Epidermal melanocyte (primary cell): Measurements from ENCODE around the gene MAP3K21.

Experiments
- DNase-seq: peaks from one replicate; pipeline ENCODE4 v3.0.0; 2011; ENCODE audit warnings: low spot score; ENCODE audit not compliant: insufficient read length

The MAP3K21 gene

DNA sequence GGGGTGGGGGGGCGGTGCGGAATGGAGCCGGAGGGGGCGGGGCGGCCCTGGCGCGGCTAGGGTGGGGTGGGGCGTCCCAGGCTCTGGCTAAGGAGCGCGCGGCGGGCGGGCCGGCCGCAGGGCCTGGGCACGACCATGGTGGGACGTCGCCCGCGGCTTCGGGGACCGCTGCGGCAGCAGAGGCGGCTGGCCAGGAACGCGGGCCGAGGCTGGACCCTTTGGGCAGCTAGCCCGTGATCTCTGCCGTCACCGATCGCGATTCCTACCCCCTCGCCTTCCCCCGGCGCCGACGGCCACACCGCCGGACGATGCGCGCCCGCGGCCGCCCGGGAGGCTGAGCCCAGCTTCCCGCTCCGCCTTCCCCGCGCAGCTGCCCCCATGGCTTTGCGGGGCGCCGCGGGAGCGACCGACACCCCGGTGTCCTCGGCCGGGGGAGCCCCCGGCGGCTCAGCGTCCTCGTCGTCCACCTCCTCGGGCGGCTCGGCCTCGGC lies at the start of gene MAP3K21:
Gene MAP3K21 (plus strand): TSS at position 74 of the 491 bp plus-strand sequence. CDS start 305 bp downstream, at position 379.
- DNase-seq = no peak

DNA sequence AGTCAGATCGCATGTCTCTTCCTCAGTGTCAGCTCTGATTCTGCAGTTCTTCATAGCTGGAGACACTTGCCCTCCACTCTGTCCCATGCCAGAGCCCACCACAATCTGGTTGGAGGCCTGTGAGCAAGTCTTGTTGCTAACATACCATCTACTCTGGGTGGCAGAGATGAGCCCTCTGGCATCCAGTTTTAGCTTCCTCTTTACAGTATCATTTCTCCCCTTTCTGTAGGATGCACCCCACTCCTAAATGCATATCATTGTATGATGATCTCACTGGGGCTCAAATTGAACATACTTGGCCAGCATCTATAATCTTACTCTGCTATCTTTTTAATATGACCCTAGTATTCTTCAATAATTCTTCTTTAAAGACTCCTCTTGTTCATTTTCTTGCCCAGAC lies 48.9 kb upstream of the MAP3K21 start:
- DNase-seq = no peak

DNA sequence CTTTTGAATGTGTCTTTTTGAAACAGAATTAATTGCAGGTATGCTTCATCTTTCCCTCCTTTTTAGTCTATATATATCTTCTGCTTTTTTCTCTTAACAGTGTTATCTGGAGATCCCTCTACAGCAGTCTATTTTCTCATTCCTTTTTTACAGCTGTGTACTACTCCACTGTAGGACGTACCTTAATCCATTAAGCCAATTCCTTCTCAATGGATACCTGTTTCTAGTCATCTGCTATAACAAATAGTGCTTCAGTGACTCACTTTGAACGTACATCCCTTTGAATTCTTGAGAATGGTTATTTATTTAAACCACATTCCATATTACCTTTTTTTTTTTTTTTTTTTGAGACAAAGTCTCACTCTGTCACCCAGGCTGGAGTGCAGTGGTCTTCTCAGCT lies 47.6 kb upstream of the MAP3K21 start:
- DNase-seq = no peak

DNA sequence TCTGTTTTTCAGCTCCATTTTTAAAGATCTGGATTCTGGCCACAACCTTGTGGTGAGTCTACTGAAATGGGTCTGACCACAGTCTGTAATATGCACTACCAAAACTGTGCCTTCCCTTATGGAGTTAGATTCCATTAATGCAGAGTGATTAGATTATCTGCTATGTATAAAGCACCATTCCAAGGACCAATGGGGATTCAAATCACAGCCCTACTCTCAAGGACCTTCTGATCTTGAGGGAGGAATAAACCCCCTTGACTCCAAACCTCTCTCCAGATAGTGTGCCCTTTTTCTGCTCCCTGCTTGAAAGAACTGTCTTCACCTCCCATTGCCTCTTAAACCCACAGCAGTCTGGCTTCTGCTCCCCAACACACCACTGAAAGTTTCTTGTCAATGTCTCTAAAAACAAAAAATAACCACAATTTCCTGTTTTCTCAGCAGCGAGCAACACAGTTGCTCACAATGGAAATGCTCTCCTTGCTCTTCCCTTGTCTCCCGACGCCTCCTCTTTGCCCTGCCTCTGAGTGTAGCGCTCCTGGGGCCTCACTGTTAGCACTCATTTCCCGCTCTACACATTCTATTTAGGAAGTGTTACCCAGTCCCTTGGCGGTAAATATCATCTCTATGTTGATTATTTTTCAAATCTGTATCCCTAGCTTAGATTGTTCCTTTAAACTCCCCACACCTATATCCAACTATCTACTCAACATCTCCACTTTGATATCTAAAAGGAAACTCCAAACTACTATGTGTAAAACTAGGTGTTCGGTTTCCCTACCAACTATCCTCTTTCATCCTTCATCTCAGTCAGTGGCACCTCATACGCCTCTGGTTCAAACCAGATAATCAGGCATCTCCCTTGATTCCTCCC lies 45.6 kb upstream of the MAP3K21 start:
- DNase-seq = no peak

DNA sequence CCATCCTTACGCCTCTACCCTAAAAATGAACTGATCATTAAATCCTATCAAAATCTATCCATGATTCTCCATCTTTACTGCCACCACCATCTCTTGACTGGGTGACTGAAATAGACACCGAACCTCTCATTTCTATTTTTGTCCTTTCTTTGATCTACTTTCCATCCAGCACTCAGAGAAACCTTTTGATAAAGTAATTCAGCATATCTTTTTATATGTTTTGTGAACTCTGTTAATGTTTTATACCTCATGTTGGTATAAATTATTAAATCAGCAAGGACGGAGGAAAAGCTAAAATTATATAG lies 45.0 kb upstream of the MAP3K21 start:
- no peak for DNase-seq

DNA sequence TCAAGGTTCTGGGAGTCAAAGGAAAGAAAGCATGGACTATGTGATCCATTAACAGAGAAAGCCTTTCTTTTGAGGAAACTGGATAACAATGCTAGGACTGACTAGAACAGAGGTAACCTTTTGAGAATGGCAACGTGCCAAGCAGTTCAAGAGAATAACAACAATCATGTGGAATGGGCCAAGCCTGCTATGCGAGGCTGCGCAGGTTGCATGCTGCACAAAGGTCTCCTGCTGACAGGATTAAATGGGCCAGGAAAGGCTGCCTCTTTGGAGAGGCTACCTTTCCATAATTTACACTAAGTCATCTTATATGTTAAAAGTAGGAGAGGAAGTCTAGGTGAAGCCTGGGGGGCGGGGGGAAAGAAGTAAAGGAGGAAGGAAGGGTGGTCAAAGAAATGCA lies 37.8 kb upstream of the MAP3K21 start:
- no peak for DNase-seq

DNA sequence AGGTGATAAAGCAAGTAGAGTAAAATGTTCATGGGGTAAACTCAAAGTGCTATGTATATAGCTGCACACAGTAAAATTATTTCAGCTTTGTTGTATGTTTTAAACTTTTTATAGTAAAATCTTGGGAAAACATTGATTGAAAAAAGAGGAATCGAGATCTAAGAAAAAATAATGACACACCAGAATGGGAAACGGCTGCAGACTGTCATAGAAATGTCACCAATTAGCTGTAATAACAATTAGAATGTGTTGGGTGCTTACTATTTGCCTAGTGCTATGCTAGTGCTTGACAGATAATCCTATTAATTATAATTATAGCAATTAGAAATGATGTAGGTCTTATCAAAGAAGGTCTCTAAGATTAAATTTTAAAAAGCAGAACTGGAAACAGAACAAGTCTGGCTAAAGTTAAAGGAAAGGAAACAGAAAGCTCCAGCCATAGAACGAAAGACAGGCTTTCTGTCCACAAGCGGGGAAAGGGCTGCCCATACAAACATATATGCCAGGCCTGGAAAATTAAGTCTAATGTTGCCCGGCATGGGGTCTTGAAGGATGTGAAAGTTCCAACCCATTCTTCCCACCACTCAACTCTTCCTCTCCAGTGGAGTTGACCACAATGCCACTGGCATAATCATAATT lies 37.0 kb upstream of the MAP3K21 start:
- no peak for DNase-seq

DNA sequence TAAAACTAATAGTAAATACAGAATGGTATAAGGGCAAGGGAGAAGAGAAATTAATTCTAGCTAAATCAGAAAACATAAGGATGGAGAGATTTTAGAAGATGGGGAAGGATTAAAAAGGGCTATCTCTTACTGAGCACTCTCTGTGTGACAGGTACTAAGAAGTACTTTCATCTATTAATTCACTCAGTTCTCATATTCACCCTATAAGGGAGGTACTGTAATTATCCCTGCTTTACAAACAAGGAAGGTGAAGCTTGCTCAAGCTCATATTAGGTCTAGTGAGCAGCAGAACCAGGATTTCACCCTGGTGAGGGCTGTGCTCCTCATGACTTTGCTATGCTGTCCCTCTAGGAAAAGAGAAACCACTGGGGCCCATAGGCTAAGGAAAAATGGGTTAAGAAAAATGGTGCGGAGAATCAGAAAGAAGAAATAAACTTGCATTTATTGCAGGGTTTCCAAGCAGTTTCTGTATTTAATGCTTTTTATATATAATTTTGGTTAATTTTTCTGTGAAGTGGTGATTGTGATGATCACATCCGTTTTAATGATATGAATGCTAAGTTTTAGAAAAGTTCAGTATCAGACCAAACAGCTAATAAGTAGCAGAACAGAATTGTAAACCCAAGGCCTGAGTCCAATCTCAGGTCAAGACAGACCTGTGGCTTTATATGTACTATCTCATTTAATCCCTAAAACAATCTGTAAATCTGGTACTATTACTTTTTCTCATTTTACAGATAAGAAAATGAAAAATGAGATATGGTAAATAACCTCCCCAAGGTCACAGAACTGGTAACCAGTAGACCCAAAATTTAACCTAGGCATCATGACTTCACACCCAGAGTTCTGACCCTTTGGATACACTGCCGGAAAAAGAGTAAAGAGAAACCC lies 33.7 kb upstream of the MAP3K21 start:
- no peak for DNase-seq

DNA sequence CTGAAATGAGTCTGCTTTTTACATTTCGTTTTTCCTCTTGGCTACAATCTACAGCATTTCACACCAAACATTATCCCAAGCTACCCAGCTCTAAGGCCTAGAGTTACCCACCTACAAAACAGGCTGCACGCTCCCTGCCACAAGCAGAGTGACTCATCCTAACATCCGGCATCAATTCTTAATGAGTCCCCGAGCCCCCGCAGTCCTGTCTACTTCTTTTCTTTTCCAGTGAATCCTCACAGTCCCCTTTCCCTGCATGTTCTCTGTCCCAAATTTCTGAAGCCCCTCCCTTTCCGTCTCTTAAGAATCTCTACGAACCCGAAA lies 32.6 kb upstream of the MAP3K21 start:
- DNase-seq = no peak

DNA sequence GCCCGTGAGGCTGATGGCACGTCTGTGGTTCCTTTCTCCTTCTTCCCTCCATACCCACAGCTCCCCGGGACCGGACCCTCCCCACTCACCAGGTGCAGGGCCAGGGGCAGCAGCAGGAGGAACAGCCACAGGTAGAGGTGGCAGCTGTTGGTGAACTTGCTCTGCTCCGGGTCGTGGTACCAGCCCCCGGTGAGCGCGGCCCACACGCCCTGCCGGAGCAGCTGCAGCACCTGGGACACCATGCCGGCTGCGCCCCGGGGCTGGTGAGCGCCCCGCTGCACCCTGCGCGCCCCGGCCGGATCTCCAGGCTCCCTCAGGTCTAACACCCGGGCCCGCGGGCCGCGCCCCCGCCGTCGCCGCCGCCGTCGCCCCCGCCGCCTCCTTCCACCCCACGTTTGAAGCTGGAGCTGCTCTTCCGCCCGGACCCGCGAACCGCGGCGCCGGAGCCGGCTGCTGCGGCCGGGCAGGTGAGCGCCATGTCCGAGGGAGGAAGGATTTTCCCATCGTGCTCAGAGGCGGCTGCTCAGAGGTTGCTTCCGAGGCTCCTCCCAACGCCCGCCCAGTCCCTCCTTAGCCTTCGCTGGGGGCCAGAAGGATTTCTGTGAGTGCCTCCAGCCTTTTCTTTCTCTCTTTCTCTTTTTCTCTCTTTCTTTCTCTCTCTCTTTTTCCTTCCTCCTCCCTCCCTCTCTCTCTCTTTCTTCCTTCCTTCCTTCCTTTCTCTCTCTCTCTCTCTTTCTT lies 32.1 kb upstream of the MAP3K21 start, which contains the start of gene PCNX2:
Gene PCNX2 (minus strand): TSS at position 489 of the 738 bp plus-strand sequence. CDS start 247 bp downstream, at position 242.
- peak; percentile 60 for DNase-seq

DNA sequence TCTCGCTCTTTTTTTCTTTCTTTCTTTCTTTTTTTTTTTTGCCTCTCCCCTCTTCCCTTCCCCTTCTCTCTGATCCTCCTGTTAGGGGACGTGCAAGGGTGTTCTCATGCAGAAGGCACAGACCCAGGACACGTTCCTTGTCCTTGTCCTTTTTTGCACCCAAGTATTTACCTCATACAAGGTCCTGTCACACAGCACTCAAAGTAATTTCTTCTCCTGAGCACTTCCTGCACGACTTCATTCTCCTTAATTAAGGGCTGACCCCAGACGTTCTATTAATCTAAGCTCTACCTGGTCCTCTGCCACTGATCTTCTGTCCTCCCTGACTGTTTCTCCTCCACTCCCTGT lies 31.6 kb upstream of the MAP3K21 start:
- no peak for DNase-seq

DNA sequence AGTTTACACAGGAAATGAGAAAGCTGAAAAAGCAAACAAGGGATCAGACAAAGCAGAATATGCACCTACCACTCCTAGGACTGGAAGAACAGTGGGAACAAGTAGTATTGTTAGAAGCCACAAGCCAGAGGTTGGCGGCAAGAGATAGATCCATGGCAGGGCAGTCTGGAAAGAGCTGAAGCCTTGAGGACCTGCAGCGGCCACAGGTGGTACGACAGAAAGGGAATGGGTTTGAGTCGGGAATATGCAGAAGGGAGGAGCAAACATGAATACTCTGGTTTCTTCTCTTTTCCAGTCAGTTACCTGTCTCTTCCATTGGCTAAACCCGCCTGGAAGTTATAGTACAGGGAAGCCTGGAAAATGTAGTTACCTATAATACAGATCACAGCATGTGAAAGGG lies 28.1 kb upstream of the MAP3K21 start:
- no peak for DNase-seq

DNA sequence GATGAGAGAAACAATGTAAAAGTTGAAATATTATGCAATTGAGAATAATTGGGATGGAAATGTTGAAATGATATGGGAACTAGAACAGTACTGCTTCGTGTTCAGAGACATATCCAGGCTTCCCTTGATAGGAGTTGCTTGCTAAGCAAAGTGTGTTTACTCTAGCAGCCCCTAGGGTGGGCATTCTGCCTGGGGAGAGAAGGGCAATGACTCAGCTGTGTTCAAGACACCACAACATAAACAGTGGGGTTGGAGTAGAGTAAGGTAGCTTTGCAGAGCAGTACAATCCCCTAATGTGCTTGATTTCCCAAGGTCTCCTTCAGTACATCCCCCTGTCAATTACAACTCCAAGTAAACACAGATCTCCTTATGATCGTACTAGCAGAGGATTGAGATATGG lies 27.2 kb upstream of the MAP3K21 start:
- DNase-seq = no peak

DNA sequence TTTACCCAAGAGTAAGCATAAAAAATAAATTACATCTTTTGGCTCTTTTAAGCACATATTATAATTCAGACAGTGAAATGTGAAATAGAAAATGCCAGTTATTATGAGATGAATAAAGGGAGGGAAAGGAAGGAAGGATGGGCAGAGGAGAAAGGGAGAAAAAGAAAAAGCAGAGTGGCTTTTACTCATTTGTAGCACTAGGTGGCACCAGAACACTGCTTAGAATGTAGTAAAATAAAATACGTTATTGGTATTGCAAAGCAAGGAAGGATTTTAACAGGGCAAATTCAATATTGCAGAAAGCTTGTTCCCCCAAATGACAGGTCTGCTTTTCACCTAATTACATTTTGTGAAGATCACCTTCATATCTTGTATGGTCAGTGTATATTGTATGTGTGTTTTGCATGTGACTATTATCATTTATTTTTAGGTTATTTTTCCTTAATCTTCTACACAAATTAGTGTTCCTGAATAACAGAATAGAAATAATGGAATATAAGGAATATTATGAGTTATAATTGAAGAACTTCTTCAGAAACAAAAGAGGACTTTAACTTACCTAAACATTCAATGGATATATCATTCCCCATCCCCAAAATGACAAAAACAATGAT lies 22.9 kb upstream of the MAP3K21 start:
- DNase-seq = no peak

DNA sequence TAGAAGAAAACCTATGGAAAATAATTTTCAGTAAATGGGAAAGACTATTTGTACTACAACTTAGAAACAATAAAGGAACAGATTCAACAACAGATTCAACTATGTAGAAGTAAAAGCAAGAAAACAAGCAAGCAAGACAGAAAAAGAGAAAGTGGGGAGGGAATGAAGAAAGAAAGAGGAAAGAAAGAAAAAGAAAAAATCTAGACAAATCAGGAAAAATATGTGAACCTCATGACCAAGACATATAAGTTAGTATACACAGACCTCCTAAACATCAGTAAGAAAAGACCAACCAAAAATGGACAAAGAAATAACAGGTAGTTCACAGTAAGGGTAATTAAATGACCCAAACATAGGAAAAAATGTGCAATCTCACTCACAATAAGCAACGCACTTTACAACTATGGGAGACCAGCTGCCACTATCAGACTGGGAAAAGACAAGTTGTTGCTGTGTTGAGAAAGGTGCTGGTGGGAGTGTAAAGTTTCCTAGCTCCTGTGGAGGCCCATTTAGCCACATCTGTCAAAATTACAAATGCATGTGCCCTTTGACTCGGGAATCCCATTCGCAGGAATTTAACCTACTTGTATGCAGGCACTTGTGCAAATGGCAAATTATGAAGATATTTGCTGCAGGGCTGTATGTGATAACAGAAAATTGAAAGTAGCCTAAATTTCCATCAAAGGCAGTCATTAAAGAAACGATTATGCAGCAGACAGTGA lies 13.9 kb upstream of the MAP3K21 start:
- no peak for DNase-seq

DNA sequence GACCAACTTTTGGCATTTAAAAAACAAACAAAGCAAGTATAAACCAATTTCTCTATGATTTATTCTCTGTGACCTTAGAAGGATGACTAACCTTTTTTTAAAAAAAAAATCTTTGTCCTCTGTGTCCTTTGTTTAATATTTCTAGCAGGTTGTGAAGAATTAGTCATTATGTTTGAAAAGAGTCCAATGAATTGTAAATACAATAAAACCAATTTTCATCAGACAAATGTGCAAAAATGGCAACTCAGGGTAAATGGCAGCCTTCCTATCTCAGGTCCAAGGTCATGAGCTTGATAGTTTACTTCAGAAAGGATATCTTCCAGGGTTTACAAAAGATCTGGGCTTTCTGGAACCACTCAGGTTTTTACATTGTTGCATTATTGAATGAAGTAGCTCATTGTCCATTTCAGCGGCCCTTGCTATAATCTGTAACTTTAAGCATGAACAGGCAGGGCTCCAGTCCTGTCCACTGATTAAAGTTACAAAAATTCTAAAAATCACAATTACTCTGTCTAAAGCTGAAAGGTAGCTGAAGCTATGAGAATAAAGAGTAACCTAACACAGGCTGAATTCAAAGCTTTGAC lies 11.7 kb upstream of the MAP3K21 start:
- no peak for DNase-seq

DNA sequence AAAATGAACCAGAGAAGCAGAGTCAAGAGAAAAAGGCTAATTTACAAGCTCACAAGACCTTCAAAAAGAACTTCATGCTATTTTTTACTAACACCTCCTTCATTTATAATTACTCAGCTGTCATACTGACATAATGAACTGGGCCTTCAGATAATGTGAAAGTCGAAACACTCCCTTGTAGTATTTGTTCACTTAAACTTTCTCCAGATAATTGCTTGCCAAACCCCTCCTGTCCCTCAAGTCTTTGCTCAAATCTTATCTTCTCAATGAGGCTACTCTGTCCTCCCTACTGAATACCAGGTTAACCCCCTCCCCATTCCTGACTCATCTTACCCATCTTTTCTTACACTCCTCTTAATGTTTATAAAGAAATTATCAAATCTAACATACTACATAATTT lies 11.1 kb upstream of the MAP3K21 start:
- no peak for DNase-seq

DNA sequence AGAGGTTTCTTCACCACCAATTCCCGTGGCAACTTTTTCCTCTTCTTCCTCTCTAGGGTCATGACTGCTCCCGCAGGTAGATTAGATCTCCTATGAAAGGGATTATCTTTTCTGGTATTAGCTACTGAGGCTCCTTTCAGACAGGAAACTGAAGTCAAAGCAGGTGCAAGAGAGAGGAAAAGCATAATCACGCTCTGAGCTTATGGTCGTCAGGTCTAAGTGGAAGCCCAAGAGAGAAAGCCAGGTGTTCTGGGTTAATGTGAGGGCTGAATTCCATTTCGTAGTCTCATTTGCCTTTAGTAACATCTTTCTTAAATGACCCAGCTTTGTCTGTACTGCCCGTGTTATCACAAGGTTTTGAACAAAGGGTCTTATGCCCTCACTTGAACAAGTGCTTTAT lies 8.3 kb upstream of the MAP3K21 start:
- DNase-seq = no peak

DNA sequence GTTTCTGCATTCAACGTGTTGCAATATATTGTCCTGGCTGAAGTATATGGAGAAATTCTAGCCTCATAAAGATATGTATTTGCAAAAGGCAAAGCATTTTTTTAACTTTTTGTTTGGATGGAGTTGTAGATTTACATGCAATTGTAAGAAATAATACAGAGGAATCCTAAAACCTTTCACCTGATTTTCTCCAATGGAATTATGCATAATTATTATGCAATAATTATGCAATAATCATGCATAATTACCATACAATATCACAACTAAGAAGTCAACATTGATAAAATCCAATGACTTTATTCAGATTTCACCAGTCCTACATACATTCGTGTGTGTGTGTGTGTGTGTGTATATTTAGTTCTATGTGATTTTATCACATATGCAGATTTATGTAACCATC lies 7.5 kb upstream of the MAP3K21 start:
- DNase-seq = no peak

DNA sequence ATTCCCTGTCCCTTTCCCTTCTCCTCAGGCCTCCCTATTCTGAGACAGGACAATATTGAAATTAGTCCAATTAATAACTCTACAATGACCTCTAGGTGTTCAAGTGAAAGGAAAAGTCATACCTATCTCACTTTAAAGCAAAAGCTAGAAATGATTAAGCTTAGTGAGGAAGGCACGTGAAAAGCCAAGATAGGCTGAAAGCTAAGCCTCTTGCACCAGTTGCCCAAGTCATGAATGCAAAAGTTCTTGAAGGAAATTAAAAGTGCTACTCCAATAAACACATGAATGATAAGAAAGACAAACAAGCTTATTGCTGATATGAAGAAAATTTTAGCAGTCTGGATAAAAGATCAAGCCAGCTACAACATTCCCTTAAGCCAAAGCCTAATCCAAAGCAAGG lies 3.8 kb upstream of the MAP3K21 start:
- no peak for DNase-seq
